K562 (cell line): ENCODE results near the gene GARIN5B. TPM values are rescaled to one million over a fixed set of nuclear protein-coding genes. Genes with fewer than 3 reads are reported as not detected.

Source experiments
- BCOR ChIP-seq: fragments of 450-650 bp; IDR thresholded peaks from 2 replicates; pipeline ENCODE4 v1.6.1; 2016
- CCNT2 ChIP-seq: IDR thresholded peaks from 2 replicates; pipeline ENCODE4 v1.6.1; 2011; ENCODE audit warnings: borderline replicate concordance, low read depth, mild to moderate bottlenecking, moderate library complexity, mixed read lengths, low read length; ENCODE audit not compliant: insufficient read length; ENCODE audit errors: extremely low read depth
- CTBP1 ChIP-seq: fragments of 450-650 bp; IDR thresholded peaks from 2 replicates; pipeline ENCODE4 v1.6.1; 2016; ENCODE audit warnings: borderline replicate concordance
- EGR1 ChIP-seq: fragments of 450-650 bp; conservative IDR thresholded peaks from 2 replicates; pipeline ENCODE4 v1.6.1; 2017; ENCODE audit warnings: mild to moderate bottlenecking
- ERF ChIP-seq: fragments of 450-650 bp; formaldehyde crosslinking; IDR thresholded peaks from 2 replicates; pipeline ENCODE4 v1.4.0; 2020; ENCODE audit warnings: mild to moderate bottlenecking, mixed read lengths
- ETV1 ChIP-seq: fragments of 450-650 bp; conservative IDR thresholded peaks from 2 replicates; pipeline ENCODE4 v1.6.1; 2016; ENCODE audit warnings: missing genetic modification characterization, control low read depth, low read depth, missing compliant biosample characterization
- KAT8 ChIP-seq: fragments of 450-650 bp; IDR thresholded peaks from 2 replicates; pipeline ENCODE4 v1.6.1; 2016; ENCODE audit warnings: low read depth, mild to moderate bottlenecking
- MAZ ChIP-seq, 2 experiments: fragments of 450-650 bp in 1 of 2; sonication (generic) in 1 of 2; formaldehyde crosslinking; IDR thresholded peaks in 1 of 2; conservative IDR thresholded peaks in 1 of 2; 2 replicates each; pipeline versions ENCODE4 v1.4.0 to v1.5.0; 2020; ENCODE audit warnings: mild to moderate bottlenecking in 1 of 2, missing genetic modification reagents in 1 of 2
- NEUROD1 ChIP-seq: fragments of 150-350 bp; IDR thresholded peaks from 2 replicates; pipeline ENCODE4 v1.6.1; 2014; ENCODE audit warnings: borderline replicate concordance, low read length, low read depth; ENCODE audit not compliant: partially characterized antibody
- NFIC ChIP-seq: fragments of 450-650 bp; IDR thresholded peaks from 2 replicates; pipeline ENCODE4 v1.6.1; 2017; ENCODE audit warnings: mild to moderate bottlenecking, inconsistent platforms
- PHF21A ChIP-seq: fragments of 450-650 bp; IDR thresholded peaks from 2 replicates; pipeline ENCODE4 v1.6.1; 2017; ENCODE audit warnings: low read depth, borderline replicate concordance
- RBM34 ChIP-seq: fragments of 200-400 bp; formaldehyde crosslinking; IDR thresholded peaks from 2 replicates; pipeline ENCODE4 v1.6.1; 2018; ENCODE audit warnings: low read length, borderline replicate concordance; ENCODE audit not compliant: insufficient read depth
- SAFB ChIP-seq: fragments of 200-400 bp; formaldehyde crosslinking; IDR thresholded peaks from 2 replicates; pipeline ENCODE4 v1.6.1; 2017; ENCODE audit warnings: low read depth, low read length, borderline replicate concordance
- SLC30A9 ChIP-seq: fragments of 250-450 bp; sonication (Bioruptor Pico); IDR thresholded peaks from 2 replicates; pipeline ENCODE4 v1.8.0; 2022; ENCODE audit warnings: mild to moderate bottlenecking, moderate library complexity
- ZNF551 ChIP-seq: fragments of 250-450 bp; sonication (Bioruptor Pico); IDR thresholded peaks from 2 replicates; pipeline ENCODE4 v1.5.0; 2021; ENCODE audit warnings: mild to moderate bottlenecking, moderate library complexity
- polyA plus RNA-seq, 8 experiments: library from polyadenylated mRNA; depleted of rRNA in 4 of 8; stranded (reverse) in 5 of 8; unstranded in 3 of 8; fragments of >200 nt; fragmentation: Nextera tagmentation in 2 of 8; fragmentation: Illumina TruSeq in 1 of 8; extraction: Ambion mirVana in 2 of 8; extraction: Trizol in 1 of 8; gene quantifications; 2 replicates each; pipeline versions ENCODE4 v1.2.1 to v1.2.3, GENCODE V29; 2011 to 2014; ENCODE audit warnings: inconsistent platforms in 1 of 8, missing spikeins in 1 of 8
- total RNA-seq, 7 experiments: library from RNA; depleted of rRNA in 6 of 7; stranded (reverse); fragments of >200 nt in 6 of 7; fragmentation: Illumina TruSeq in 2 of 7; extraction: Trizol in 2 of 7; gene quantifications; 2 replicates each; pipeline versions ENCODE4 v1.2.1 to v1.2.3, GENCODE V29; 2011 to 2021; ENCODE audit warnings: low replicate concordance in 1 of 7
- TF ChIP-seq, protein P1 (sequence below): fragments of 200-800 bp; sonication (Bioruptor generic); IDR thresholded peaks from 2 replicates; pipeline ENCODE4 v1.6.1; 2017; ENCODE audit warnings: missing genetic modification characterization, missing compliant biosample characterization
- TF ChIP-seq, protein P2 (sequence below), 2 experiments: IDR thresholded peaks; 2 replicates each; pipeline ENCODE4 v1.6.1; 2011; ENCODE audit warnings: borderline replicate concordance in 1 of 2, control low read depth in 1 of 2, low read depth in 1 of 2, low read length in 1 of 2, mild to moderate bottlenecking in 1 of 2, mixed read lengths in 1 of 2, moderate library complexity in 1 of 2; ENCODE audit not compliant: insufficient read depth in 1 of 2, insufficient read length in 1 of 2, poor library complexity in 1 of 2, severe bottlenecking in 1 of 2; ENCODE audit errors: extremely low read depth in 1 of 2
- TF ChIP-seq, protein P3 (sequence below): fragments of 450-650 bp; formaldehyde crosslinking; IDR thresholded peaks from 2 replicates; pipeline ENCODE4 v1.4.0; 2020; ENCODE audit warnings: mild to moderate bottlenecking, moderate library complexity
- TF ChIP-seq, protein P4 (sequence below): fragments of 250-450 bp; sonication (Bioruptor Pico); IDR thresholded peaks from 2 replicates; pipeline ENCODE4 v1.8.0; 2022; ENCODE audit warnings: inconsistent platforms

The GARIN5B gene
- total and polyA plus RNA-seq, 9 of the 15 experiments (the other 6 are each of a cell fraction or from before 2014, with no cell fraction given) = not detected

DNA sequence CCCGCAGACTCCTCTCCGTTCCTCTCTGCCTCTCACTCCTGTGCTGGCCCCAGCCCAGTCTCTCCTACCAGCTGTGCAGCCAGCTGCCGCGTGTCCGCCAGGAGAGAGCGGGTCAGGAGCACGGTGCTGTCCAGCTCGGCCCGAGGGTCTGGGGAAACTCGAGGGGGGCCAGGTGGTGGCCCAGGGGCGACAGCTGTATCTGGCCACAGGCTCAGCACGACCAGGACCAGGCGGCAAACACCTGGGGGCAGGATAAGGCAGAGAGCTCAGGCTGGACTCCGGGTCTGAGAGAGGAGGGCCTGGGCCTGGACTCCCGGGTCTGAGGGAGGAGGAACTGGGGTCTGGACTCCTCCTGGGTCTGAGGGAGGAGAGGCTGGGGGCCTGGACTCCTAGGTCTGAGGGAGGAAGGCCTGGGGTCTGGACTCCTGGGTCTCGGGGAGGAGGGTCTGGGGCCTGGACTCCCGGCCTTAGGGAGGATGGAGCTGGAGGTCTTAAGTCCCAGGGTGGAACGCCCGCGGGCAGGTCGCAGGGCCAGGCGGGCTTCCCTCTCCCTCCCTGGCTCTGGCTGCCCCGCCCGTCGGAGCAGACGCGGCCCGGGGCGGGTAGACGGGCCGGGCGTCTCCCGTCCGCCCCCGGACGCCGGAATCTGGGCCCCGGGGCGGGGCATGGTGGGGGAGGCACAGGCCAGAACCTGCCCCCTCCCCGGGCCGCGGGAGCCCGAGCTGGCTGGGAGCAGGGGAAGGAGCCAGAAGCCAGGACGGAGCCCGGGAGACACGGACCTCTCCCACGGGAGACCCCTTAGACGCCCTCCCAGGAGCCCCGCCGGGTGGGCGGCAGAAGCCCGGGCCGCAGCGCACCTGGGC, 5.9 kb upstream of the GARIN5B start (continued):
- TF ChIP-seq MAZ (CRISPR knock-in tag; conservative IDR thresholded peaks at IDR 0.05 in 1 of 2, IDR thresholded peaks at IDR 0.05 in 1 of 2) (peak; percentile 28 to 66; a peak in 3 of 4 replicates), SLC30A9 (CRISPR knock-in tag) (no peak), CCNT2 (peak; percentile 57), RBM34 (no peak), NEUROD1 (peak; percentile 29), ERF (CRISPR knock-in tag) (no peak), CTBP1 (peak; percentile 17; the same call in 1 of the 2 replicates), ZNF551 (no peak), PHF21A (0 out of 2 replicates have a peak, but pooled peaks have one; percentile 25), EGR1 (peak; percentile 95), SAFB (no peak), KAT8 (no peak), ETV1 (tag) (0 out of 2 replicates have a peak, but pooled peaks have one; percentile 9), BCOR (no peak), NFIC (peak; percentile 40; the same call in 1 of the 2 replicates)
- TF ChIP-seq, protein P1, sequence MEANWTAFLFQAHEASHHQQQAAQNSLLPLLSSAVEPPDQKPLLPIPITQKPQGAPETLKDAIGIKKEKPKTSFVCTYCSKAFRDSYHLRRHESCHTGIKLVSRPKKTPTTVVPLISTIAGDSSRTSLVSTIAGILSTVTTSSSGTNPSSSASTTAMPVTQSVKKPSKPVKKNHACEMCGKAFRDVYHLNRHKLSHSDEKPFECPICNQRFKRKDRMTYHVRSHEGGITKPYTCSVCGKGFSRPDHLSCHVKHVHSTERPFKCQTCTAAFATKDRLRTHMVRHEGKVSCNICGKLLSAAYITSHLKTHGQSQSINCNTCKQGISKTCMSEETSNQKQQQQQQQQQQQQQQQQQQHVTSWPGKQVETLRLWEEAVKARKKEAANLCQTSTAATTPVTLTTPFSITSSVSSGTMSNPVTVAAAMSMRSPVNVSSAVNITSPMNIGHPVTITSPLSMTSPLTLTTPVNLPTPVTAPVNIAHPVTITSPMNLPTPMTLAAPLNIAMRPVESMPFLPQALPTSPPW (CRISPR knock-in tag) = peak; percentile 61
- TF ChIP-seq, protein P2, sequence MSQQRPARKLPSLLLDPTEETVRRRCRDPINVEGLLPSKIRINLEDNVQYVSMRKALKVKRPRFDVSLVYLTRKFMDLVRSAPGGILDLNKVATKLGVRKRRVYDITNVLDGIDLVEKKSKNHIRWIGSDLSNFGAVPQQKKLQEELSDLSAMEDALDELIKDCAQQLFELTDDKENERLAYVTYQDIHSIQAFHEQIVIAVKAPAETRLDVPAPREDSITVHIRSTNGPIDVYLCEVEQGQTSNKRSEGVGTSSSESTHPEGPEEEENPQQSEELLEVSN (IDR thresholded peaks at IDR 0.05; ENCODE audit: borderline replicate concordance in 1 of 2, extremely low read depth in 1 of 2, insufficient read depth in 1 of 2, insufficient read length in 1 of 2, low read depth in 1 of 2, low read length in 1 of 2, poor library complexity in 1 of 2, severe bottlenecking in 1 of 2) = peak in 1 of 2 experiments; percentile 18
- TF ChIP-seq, protein P3, sequence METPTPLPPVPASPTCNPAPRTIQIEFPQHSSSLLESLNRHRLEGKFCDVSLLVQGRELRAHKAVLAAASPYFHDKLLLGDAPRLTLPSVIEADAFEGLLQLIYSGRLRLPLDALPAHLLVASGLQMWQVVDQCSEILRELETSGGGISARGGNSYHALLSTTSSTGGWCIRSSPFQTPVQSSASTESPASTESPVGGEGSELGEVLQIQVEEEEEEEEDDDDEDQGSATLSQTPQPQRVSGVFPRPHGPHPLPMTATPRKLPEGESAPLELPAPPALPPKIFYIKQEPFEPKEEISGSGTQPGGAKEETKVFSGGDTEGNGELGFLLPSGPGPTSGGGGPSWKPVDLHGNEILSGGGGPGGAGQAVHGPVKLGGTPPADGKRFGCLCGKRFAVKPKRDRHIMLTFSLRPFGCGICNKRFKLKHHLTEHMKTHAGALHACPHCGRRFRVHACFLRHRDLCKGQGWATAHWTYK (CRISPR knock-in tag) = no peak
- TF ChIP-seq, protein P4, sequence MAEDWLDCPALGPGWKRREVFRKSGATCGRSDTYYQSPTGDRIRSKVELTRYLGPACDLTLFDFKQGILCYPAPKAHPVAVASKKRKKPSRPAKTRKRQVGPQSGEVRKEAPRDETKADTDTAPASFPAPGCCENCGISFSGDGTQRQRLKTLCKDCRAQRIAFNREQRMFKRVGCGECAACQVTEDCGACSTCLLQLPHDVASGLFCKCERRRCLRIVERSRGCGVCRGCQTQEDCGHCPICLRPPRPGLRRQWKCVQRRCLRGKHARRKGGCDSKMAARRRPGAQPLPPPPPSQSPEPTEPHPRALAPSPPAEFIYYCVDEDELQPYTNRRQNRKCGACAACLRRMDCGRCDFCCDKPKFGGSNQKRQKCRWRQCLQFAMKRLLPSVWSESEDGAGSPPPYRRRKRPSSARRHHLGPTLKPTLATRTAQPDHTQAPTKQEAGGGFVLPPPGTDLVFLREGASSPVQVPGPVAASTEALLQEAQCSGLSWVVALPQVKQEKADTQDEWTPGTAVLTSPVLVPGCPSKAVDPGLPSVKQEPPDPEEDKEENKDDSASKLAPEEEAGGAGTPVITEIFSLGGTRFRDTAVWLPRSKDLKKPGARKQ (CRISPR knock-in tag) = no peak
